ENCODE data around the gene USP6.
"Not testable (repeated sequence)": the region's sequence is repeated elsewhere in the genome, so short reads cannot be mapped to it uniquely, and the experiment has no call there.

DNA sequence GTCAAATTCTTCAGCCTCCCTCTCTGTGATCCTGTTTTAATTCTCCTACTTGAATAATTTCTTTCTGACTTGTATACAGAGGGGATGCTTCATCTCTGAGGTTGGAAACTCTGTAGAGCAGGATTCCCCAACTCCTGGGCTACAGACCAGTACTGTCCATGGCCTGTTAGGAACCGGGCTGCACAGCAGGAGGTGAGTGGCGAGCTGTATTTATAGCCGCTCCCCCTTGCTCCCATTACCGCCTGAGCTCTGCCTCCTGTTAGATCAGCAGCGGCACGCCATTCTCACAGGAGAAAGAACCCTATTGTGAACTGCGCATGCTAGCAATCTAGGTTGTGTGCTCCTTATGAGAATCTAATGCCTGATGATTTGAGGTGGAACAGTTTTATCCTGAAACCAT is 59.2 kb downstream of the USP6 start:
- TF ChIP-seq, protein P1, sequence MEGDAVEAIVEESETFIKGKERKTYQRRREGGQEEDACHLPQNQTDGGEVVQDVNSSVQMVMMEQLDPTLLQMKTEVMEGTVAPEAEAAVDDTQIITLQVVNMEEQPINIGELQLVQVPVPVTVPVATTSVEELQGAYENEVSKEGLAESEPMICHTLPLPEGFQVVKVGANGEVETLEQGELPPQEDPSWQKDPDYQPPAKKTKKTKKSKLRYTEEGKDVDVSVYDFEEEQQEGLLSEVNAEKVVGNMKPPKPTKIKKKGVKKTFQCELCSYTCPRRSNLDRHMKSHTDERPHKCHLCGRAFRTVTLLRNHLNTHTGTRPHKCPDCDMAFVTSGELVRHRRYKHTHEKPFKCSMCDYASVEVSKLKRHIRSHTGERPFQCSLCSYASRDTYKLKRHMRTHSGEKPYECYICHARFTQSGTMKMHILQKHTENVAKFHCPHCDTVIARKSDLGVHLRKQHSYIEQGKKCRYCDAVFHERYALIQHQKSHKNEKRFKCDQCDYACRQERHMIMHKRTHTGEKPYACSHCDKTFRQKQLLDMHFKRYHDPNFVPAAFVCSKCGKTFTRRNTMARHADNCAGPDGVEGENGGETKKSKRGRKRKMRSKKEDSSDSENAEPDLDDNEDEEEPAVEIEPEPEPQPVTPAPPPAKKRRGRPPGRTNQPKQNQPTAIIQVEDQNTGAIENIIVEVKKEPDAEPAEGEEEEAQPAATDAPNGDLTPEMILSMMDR (IDR thresholded peaks at IDR 0.05; ENCODE audit: low read length) = not testable (repeated sequence)
- TF ChIP-seq EZH2 (optimal IDR thresholded peaks at IDR 0.05; ENCODE audit: low read depth, low read length); EZH2phosphoT487 (IDR thresholded peaks at IDR 0.05; ENCODE audit: low read length): not testable (repeated sequence)

Data from MM.1S (cell line).